ENCODE measurements around the gene NXPE1. TPM values are rescaled to one million over a fixed set of nuclear protein-coding genes. Genes with fewer than 3 reads are reported as not detected.

Gene NXPE1
- total RNA-seq, 1 donor from 2014 or later, result not detected

- DNase-seq (ENCODE audit: low read depth) (no peak), FAIRE-seq (no peak)
Observed at GRCh38 chr11:114482114-114482513, 77.6 kb downstream of the NXPE1 start.

GRCh38 chr11:114479331-114479730 lies 80.3 kb downstream of the NXPE1 start:
- FAIRE-seq (peak; percentile 17), DNase-seq (ENCODE audit: low read depth) (no peak)
- no peak overlapping the region for H3K4me3 Mint-ChIP-seq (ENCODE audit: unreplicated experiment)
- H3K36me3 Mint-ChIP-seq (ENCODE audit: low read depth, unreplicated experiment), result peaks cover 2% of the 10 kb centered on the region
- Histone ChIP-seq H3K9ac (ENCODE audit: low read length) (no peak overlapping the region), H3K27me3 (ENCODE audit: insufficient read depth, low read length) (no peaks in the 10 kb centered on the region), H4K20me1 (ENCODE audit: insufficient read depth, low read length) (no peaks in the 10 kb centered on the region), H2AFZ (ENCODE audit: low read depth, low read length) (no peak overlapping the region), H3K4me2 (ENCODE audit: low read length) (no peak overlapping the region), H3K4me1 (ENCODE audit: insufficient read depth, low read length) (no peaks in the 10 kb centered on the region), H3K9me3 (ENCODE audit: insufficient read depth, low read depth, low read length) (no peaks in the 10 kb centered on the region), H3K27ac (ENCODE audit: low read depth, low read length) (no peak overlapping the region), H3K36me3 (ENCODE audit: insufficient read depth, low read length) (no peaks in the 10 kb centered on the region), H3K79me2 (ENCODE audit: insufficient read depth, low read length) (no peaks in the 10 kb centered on the region), H3K4me3 (ENCODE audit: insufficient read depth, low read depth, low read length) (no peak overlapping the region)
- TF ChIP-seq EZH2 (IDR thresholded peaks at IDR 0.05; ENCODE audit: insufficient read depth, low read length) (no peak), CTCF (IDR thresholded peaks at IDR 0.05; ENCODE audit: insufficient read depth, low read depth, low read length) (no peak)
- H3K9me3 Mint-ChIP-seq (ENCODE audit: unreplicated experiment), result no peaks in the 10 kb centered on the region
- H3K27me3 Mint-ChIP-seq (ENCODE audit: low read depth, unreplicated experiment), result no peaks in the 10 kb centered on the region
- peaks cover 5% of the 10 kb centered on the region for H3K4me1 Mint-ChIP-seq (ENCODE audit: low read depth, unreplicated experiment)
- peak overlapping the region; percentile 62 for H3K27ac Mint-ChIP-seq (ENCODE audit: unreplicated experiment)

More at GRCh38 chr11:114482114-114482513, 77.6 kb downstream of the NXPE1 start:
- no peak overlapping the region for H2AFZ ChIP-seq (ENCODE audit: low read depth, low read length)
- H3K27me3 Mint-ChIP-seq (ENCODE audit: low read depth, unreplicated experiment), result no peaks in the 10 kb centered on the region
- H3K4me2 ChIP-seq (ENCODE audit: low read length), result no peak overlapping the region
- H3K79me2 ChIP-seq (ENCODE audit: insufficient read depth, low read length), result no peaks in the 10 kb centered on the region
- no peak overlapping the region for H3K4me3 Mint-ChIP-seq (ENCODE audit: unreplicated experiment)
- peaks cover 5% of the 10 kb centered on the region for H3K4me1 Mint-ChIP-seq (ENCODE audit: low read depth, unreplicated experiment)
- H3K4me3 ChIP-seq (ENCODE audit: insufficient read depth, low read depth, low read length), result no peak overlapping the region
- no peak overlapping the region for H3K9ac ChIP-seq (ENCODE audit: low read length)
- no peaks in the 10 kb centered on the region for H3K27me3 ChIP-seq (ENCODE audit: insufficient read depth, low read length)
- no peaks in the 10 kb centered on the region for H3K36me3 ChIP-seq (ENCODE audit: insufficient read depth, low read length)
- H3K9me3 Mint-ChIP-seq (ENCODE audit: unreplicated experiment), result no peaks in the 10 kb centered on the region
- no peaks in the 10 kb centered on the region for H3K9me3 ChIP-seq (ENCODE audit: insufficient read depth, low read depth, low read length)
- no peaks in the 10 kb centered on the region for H3K36me3 Mint-ChIP-seq (ENCODE audit: low read depth, unreplicated experiment)
- no peak overlapping the region for H3K27ac Mint-ChIP-seq (ENCODE audit: unreplicated experiment)
- H3K27ac ChIP-seq (ENCODE audit: low read depth, low read length), result no peak overlapping the region
- TF ChIP-seq EZH2 (IDR thresholded peaks at IDR 0.05; ENCODE audit: insufficient read depth, low read length) (no peak), CTCF (IDR thresholded peaks at IDR 0.05; ENCODE audit: insufficient read depth, low read depth, low read length) (no peak)
- no peaks in the 10 kb centered on the region for H3K4me1 ChIP-seq (ENCODE audit: insufficient read depth, low read length)
- H4K20me1 ChIP-seq (ENCODE audit: insufficient read depth, low read length), result no peaks in the 10 kb centered on the region

GRCh38 chr11:114478768-114479167 lies 80.9 kb downstream of the NXPE1 start:
- H3K4me3 ChIP-seq (ENCODE audit: insufficient read depth, low read depth, low read length), result no peak overlapping the region
- no peak overlapping the region for H3K4me2 ChIP-seq (ENCODE audit: low read length)
- H3K27me3 ChIP-seq (ENCODE audit: insufficient read depth, low read length), result no peaks in the 10 kb centered on the region
- no peaks in the 10 kb centered on the region for H3K36me3 ChIP-seq (ENCODE audit: insufficient read depth, low read length)
- TF ChIP-seq CTCF (IDR thresholded peaks at IDR 0.05; ENCODE audit: insufficient read depth, low read depth, low read length) (no peak), EZH2 (IDR thresholded peaks at IDR 0.05; ENCODE audit: insufficient read depth, low read length) (no peak)
- no peak overlapping the region for H3K9ac ChIP-seq (ENCODE audit: low read length)
- Mint-ChIP-seq H3K9me3 (ENCODE audit: unreplicated experiment) (no peaks in the 10 kb centered on the region), H3K27me3 (ENCODE audit: low read depth, unreplicated experiment) (no peaks in the 10 kb centered on the region), H3K4me3 (ENCODE audit: unreplicated experiment) (no peak overlapping the region), H3K27ac (ENCODE audit: unreplicated experiment) (peak overlapping the region; percentile 62), H3K36me3 (ENCODE audit: low read depth, unreplicated experiment) (peaks cover 2% of the 10 kb centered on the region), H3K4me1 (ENCODE audit: low read depth, unreplicated experiment) (peaks cover 5% of the 10 kb centered on the region)
- no peak for DNase-seq (ENCODE audit: low read depth)
- H3K9me3 ChIP-seq (ENCODE audit: insufficient read depth, low read depth, low read length), result no peaks in the 10 kb centered on the region
- H3K79me2 ChIP-seq (ENCODE audit: insufficient read depth, low read length), result no peaks in the 10 kb centered on the region
- H3K27ac ChIP-seq (ENCODE audit: low read depth, low read length), result no peak overlapping the region
- H4K20me1 ChIP-seq (ENCODE audit: insufficient read depth, low read length), result no peaks in the 10 kb centered on the region
- no peaks in the 10 kb centered on the region for H3K4me1 ChIP-seq (ENCODE audit: insufficient read depth, low read length)
- H2AFZ ChIP-seq (ENCODE audit: low read depth, low read length), result no peak overlapping the region
- no peak for FAIRE-seq

All from astrocyte (in vitro differentiated cells and primary cell).